HepG2 (cell line): ENCODE data around the gene RAD51C. TPM values are rescaled to one million over a fixed set of nuclear protein-coding genes. Genes with fewer than 3 reads are reported as not detected.

Experiments
- ATAC-seq: fragments of 200-7000 bp; cut with Tn5 transposase; 3 replicates; pipeline ENCODE4 v1.9.1; 2020; ENCODE audit warnings: mild to moderate bottlenecking, moderate library complexity
- BruUV-seq: library from RNA; stranded (reverse); fragments of 400-500 nt; replicated peaks from 2 replicates; lab custom pipeline; 2021; lab: Mats Ljungman, UMichigan
- CTCF ChIA-PET: fragments of 300-600 bp; formaldehyde crosslinking; extraction: SDS; loops from one replicate; lab custom pipeline; 2021; ENCODE audit warnings: low total read pairs, inconsistent platforms, low intra/inter-chr PET ratio; lab: Yijun Ruan, JAX
- POLR2A ChIA-PET: fragments of 350-600 bp; sonication (Branson Sonifier 250); formaldehyde crosslinking; loops from one replicate; lab custom pipeline; 2020; ENCODE audit warnings: antibody characterized with exemption, inconsistent platforms; lab: Yijun Ruan, JAX
- DNase-seq: peaks from one replicate; pipeline ENCODE4 v3.0.0-alpha.2; 2015; ENCODE audit warnings: low spot score
- FAIRE-seq: peaks from 3 replicates; lab custom pipeline; 2011; peaks lifted over from hg19 to GRCh38; lab: Jason Lieb, UNC
- H2AFZ ChIP-seq: one replicate; pipeline ENCODE4 v1.6.1; 2011; ENCODE audit warnings: low read length, inconsistent platforms
- H3K27ac ChIP-seq: fragments of 300-600 bp; 3 replicates; pipeline ENCODE4 v1.8.0; 2011; ENCODE audit warnings: mixed run types, mild to moderate bottlenecking, mixed read lengths, low read length, inconsistent platforms; ENCODE audit not compliant: insufficient read depth; ENCODE audit errors: extremely low read length
- H3K27me3 ChIP-seq, 2 experiments: fragments of 200-600 bp in 1 of 2; 2 replicates in 1 of 2; 3 replicates in 1 of 2; pipeline versions ENCODE4 v1.6.0 to v1.8.0; 2011; ENCODE audit warnings: low read length in 2 of 2, mild to moderate bottlenecking in 2 of 2, moderate library complexity in 2 of 2, inconsistent platforms in 1 of 2; ENCODE audit not compliant: insufficient read depth in 2 of 2, control insufficient read depth in 1 of 2
- H3K36me3 ChIP-seq, 2 experiments: fragments of 200-600 bp in 1 of 2; replicated peaks in 1 of 2; 2 replicates in 1 of 2; 3 replicates in 1 of 2; pipeline versions ENCODE4 v1.5.1 to v1.8.0; 2011; ENCODE audit warnings: low read length in 2 of 2, inconsistent platforms in 1 of 2; ENCODE audit not compliant: insufficient read depth in 2 of 2, control insufficient read depth in 1 of 2
- H3K4me1 ChIP-seq: 2 replicates; pipeline ENCODE4 v1.5.1; 2012; ENCODE audit warnings: low read length, inconsistent platforms; ENCODE audit not compliant: insufficient read depth
- H3K4me2 ChIP-seq: 2 replicates; pipeline ENCODE4 v1.6.0; 2011; ENCODE audit warnings: low read depth, low read length, inconsistent platforms
- H3K4me3 ChIP-seq, 3 experiments: fragments of 200-600 bp in 1 of 3; sonication (generic), shearing (Covaris generic) in 1 of 3; replicated peaks in 1 of 3; 2 replicates each; pipeline ENCODE4 v1.5.1; 2011 to 2016; ENCODE audit warnings: low read length in 3 of 3, inconsistent platforms in 2 of 3, low read depth in 2 of 3, mild to moderate bottlenecking in 2 of 3, control low read depth in 1 of 3, mixed read lengths in 1 of 3; ENCODE audit not compliant: insufficient read depth in 1 of 3
- H3K79me2 ChIP-seq: one replicate; pipeline ENCODE4 v1.6.1; 2011; ENCODE audit warnings: low read length, inconsistent platforms; ENCODE audit not compliant: insufficient read depth
- H3K9ac ChIP-seq: 2 replicates; pipeline ENCODE4 v1.6.0; 2011; ENCODE audit warnings: mild to moderate bottlenecking, low read depth, low read length, inconsistent platforms; ENCODE audit not compliant: insufficient read depth
- H3K9me3 ChIP-seq: 2 replicates; pipeline ENCODE4 v1.5.1; 2012; ENCODE audit warnings: mild to moderate bottlenecking, low read length
- H4K20me1 ChIP-seq: 2 replicates; pipeline ENCODE4 v1.6.0; 2011; ENCODE audit warnings: inconsistent platforms, mild to moderate bottlenecking, low read length, moderate library complexity; ENCODE audit not compliant: insufficient read depth
- BCL3 ChIP-seq: sonication (generic); formaldehyde crosslinking; IDR thresholded peaks from 2 replicates; pipeline ENCODE4 v1.5.1; 2020; ENCODE audit warnings: mild to moderate bottlenecking, missing genetic modification reagents, moderate library complexity
- ELF4 ChIP-seq: sonication (generic); formaldehyde crosslinking; IDR thresholded peaks from 2 replicates; pipeline ENCODE4 v1.5.0; 2020; ENCODE audit warnings: missing genetic modification reagents, mild to moderate bottlenecking, moderate library complexity, borderline replicate concordance
- MAFF ChIP-seq: IDR thresholded peaks from 2 replicates; pipeline ENCODE4 v1.6.1; 2011; ENCODE audit warnings: low read depth, low read length, improper control_type of control experiment
- MAFK ChIP-seq, 2 experiments: IDR thresholded peaks in 1 of 2; conservative IDR thresholded peaks in 1 of 2; 2 replicates each; pipeline ENCODE4 v1.6.1; 2011; ENCODE audit warnings: improper control_type of control experiment in 2 of 2, low read length in 2 of 2
- SNAPC4 ChIP-seq: sonication (generic); formaldehyde crosslinking; IDR thresholded peaks from 2 replicates; pipeline ENCODE4 v1.4.0; 2020; ENCODE audit warnings: mild to moderate bottlenecking, missing genetic modification reagents
- ZFP1 ChIP-seq: IDR thresholded peaks from 2 replicates; pipeline ENCODE4 v1.6.1; 2016
- ZFX ChIP-seq: sonication (generic); formaldehyde crosslinking; IDR thresholded peaks from 2 replicates; pipeline ENCODE4 v1.4.0; 2020; ENCODE audit warnings: mild to moderate bottlenecking, low read depth, missing genetic modification reagents, moderate library complexity
- ZNF710 ChIP-seq: sonication (generic); formaldehyde crosslinking; IDR thresholded peaks from 2 replicates; pipeline ENCODE4 v1.5.0; 2020; ENCODE audit warnings: mild to moderate bottlenecking, missing genetic modification reagents, borderline replicate concordance
- ZNF878 ChIP-seq: sonication (generic); formaldehyde crosslinking; IDR thresholded peaks from 2 replicates; pipeline ENCODE4 v1.8.1; 2023; ENCODE audit warnings: mild to moderate bottlenecking, missing genetic modification reagents, moderate library complexity
- WGBS: methylation state at CpG from one replicate; pipeline ENCODE4 v1.1.6; 2017; ENCODE audit warnings: low lambda C conversion rate; 5-methylcytosine and 5-hydroxymethylcytosine counted together
- in situ Hi-C: cut with HindIII; loops from 2 replicates; pipeline ENCODE4 v1.10.0; 2017; ENCODE audit warnings: low pct_unique_long_range_greater_than_20kb; ENCODE audit not compliant: extremely low pct_ligation_motif_present
- intact Hi-C: fragments of 100-400 bp; cut with micrococcal nuclease; formaldehyde crosslinking; loops from one replicate; pipeline ENCODE4 v1.10.0; 2022; ENCODE audit not compliant: unreplicated experiment
- polyA plus RNA-seq, 8 experiments: library from polyadenylated mRNA; depleted of rRNA in 3 of 8; stranded (reverse) in 7 of 8; unstranded in 1 of 8; fragments of >200 nt; fragmentation: Illumina TruSeq in 4 of 8; extraction: Trizol in 4 of 8; gene quantifications; 2 replicates each; pipeline versions ENCODE4 v1.2.1 to v1.2.3, GENCODE V29; 2011 to 2016; ENCODE audit warnings: low read depth in 4 of 8, missing spikeins in 1 of 8, mixed read lengths in 1 of 8; ENCODE audit not compliant: insufficient read depth in 1 of 8
- total RNA-seq, 5 experiments: library from RNA; depleted of rRNA; stranded (reverse); fragments of >200 nt; fragmentation: Illumina TruSeq; extraction: Trizol; gene quantifications; 2 replicates each; pipeline ENCODE4 v1.2.3, GENCODE V29; 2016; ENCODE audit warnings: low read depth in 1 of 5

Gene RAD51C
- total and polyA plus RNA-seq, 2 of the 13 experiments (the other 11 are each of a cell fraction or from before 2014, with no cell fraction given), result 38.5 to 106 TPM

- no peak for ATAC-seq
Measured at GRCh38 chr17:58760248-58760647, 67.8 kb downstream of the RAD51C start.

GRCh38 chr17:58763263-58763662 lies 70.9 kb downstream of the RAD51C start:
- Histone ChIP-seq H3K27ac (no peak overlapping the region), H3K79me2 (no peaks in the 10 kb centered on the region), H4K20me1 (no peaks in the 10 kb centered on the region), H2AFZ (no peak overlapping the region), H3K9ac (no peak overlapping the region), H3K4me2 (no peak overlapping the region), H3K4me3 (no peak overlapping the region), H3K9me3 (no peaks in the 10 kb centered on the region), H3K36me3 (no peaks in the 10 kb centered on the region), H3K4me1 (no peaks in the 10 kb centered on the region), H3K27me3 (peaks cover 0 to 16% of the 10 kb centered on the region in 2 experiments; a peak in 4 of 5 replicates)
- TF ChIP-seq ZNF710 (no peak), MAFK (conservative IDR thresholded peaks at IDR 0.05 in 1 of 2, IDR thresholded peaks at IDR 0.05 in 1 of 2; ENCODE audit: low read length in 2 of 2) (peak; percentile 19 to 47; a peak in 3 of 4 replicates), MAFF (0 out of 2 replicates have a peak, but pooled peaks have one; percentile 12), SNAPC4 (CRISPR knock-in tag) (no peak)
- ATAC-seq, result no peak
- no peak for FAIRE-seq
- DNase-seq, result no peak
- in situ Hi-C loops (no loop called here), intact Hi-C loops (no loop called here)
- CTCF ChIA-PET, result no interaction called here
- WGBS, result 0% methylated on average over 1 of the region's 1 CpG
- no TSS peak for BruUV-seq
- POLR2A ChIA-PET, result no interaction called here

More at GRCh38 chr17:58760248-58760647, 67.8 kb downstream of the RAD51C start:
- intact Hi-C loops, result no loop called here
- TF ChIP-seq ZNF878 (CRISPR knock-in tag) (no peak), ZFX (CRISPR knock-in tag) (no peak), ZFP1 (no peak), ELF4 (CRISPR knock-in tag) (no peak), BCL3 (no peak)
- no peak for DNase-seq
- no peaks in the 10 kb centered on the region for H3K79me2 ChIP-seq
- no peak overlapping the region for H3K27ac ChIP-seq
- WGBS, result 31% methylated on average over 2 of the region's 2 CpGs
- no peak for FAIRE-seq
- H3K9me3 ChIP-seq, result no peaks in the 10 kb centered on the region
- CTCF ChIA-PET, result no interaction called here
- no peaks in the 10 kb centered on the region for H3K36me3 ChIP-seq
- peaks cover 2 to 43% of the 10 kb centered on the region in 2 experiments; a peak in 4 of 5 replicates for H3K27me3 ChIP-seq
- H4K20me1 ChIP-seq, result no peaks in the 10 kb centered on the region
- no TSS peak for BruUV-seq
- no peak overlapping the region for H2AFZ ChIP-seq
- no peak overlapping the region for H3K4me2 ChIP-seq
- no peak overlapping the region for H3K9ac ChIP-seq
- POLR2A ChIA-PET, result interaction anchor here (0.5 kb wide), 1 partner anchor 718 kb away, joined by 4 read pairs; no protein-coding TSS in a partner anchor
- no peak overlapping the region for H3K4me3 ChIP-seq
- H3K4me1 ChIP-seq, result peaks cover 10% of the 10 kb centered on the region
- in situ Hi-C loops, result no loop called here
